SK-N-SH (cell line): ENCODE results near the gene ZSCAN9. TPM values are rescaled to one million over a fixed set of nuclear protein-coding genes. Genes with fewer than 3 reads are reported as not detected.

Source experiments
- CTCF ChIA-PET: fragments of 300-600, 350-600 bp; formaldehyde crosslinking; extraction: SDS; loops from one replicate; lab custom pipeline; 2021; lab: Yijun Ruan, JAX
- POLR2A ChIA-PET: fragments of 350-600 bp; sonication (Branson Sonifier 250); formaldehyde crosslinking; extraction: SDS; loops from one replicate; lab custom pipeline; 2020; ENCODE audit warnings: antibody characterized with exemption, inconsistent platforms; lab: Yijun Ruan, JAX
- DNase-seq: peaks from one replicate; pipeline ENCODE4 v3.0.0; 2012
- H2AFZ ChIP-seq: fragments of 200-600 bp; sonication (generic); 2 replicates; pipeline ENCODE4 v1.8.1; 2016; ENCODE audit warnings: antibody characterized with exemption, mild to moderate bottlenecking, low read depth
- H3F3A ChIP-seq: fragments of 200-600 bp; sonication (generic); replicated peaks from 2 replicates; pipeline ENCODE3; 2016; ENCODE audit warnings: antibody characterized with exemption, mild to moderate bottlenecking; ENCODE audit not compliant: insufficient read depth
- H3K27ac ChIP-seq, 2 experiments: fragments of 200-500 bp in 1 of 2; fragments of 200-600 bp in 1 of 2; sonication (Bioruptor generic) in 1 of 2; sonication (generic), shearing (Covaris generic) in 1 of 2; 2 replicates each; pipeline versions ENCODE4 v1.5.1 to v1.6.1; 2014 to 2016; ENCODE audit warnings: low read depth in 2 of 2, inconsistent platforms in 1 of 2, low read length in 1 of 2, mild to moderate bottlenecking in 1 of 2, mixed read lengths in 1 of 2
- H3K27me3 ChIP-seq: fragments of 200-600 bp; sonication (generic), shearing (Covaris generic); 2 replicates; pipeline ENCODE4 v1.6.1; 2016; ENCODE audit warnings: mixed run types; ENCODE audit not compliant: insufficient read depth
- H3K36me3 ChIP-seq, 2 experiments: fragments of 200-500 bp in 1 of 2; fragments of 200-600 bp in 1 of 2; sonication (Bioruptor generic) in 1 of 2; sonication (generic) in 1 of 2; replicated peaks in 1 of 2; 2 replicates each; pipeline versions ENCODE3 to v1.5.1; 2014 to 2016; ENCODE audit warnings: low read length in 1 of 2, mild to moderate bottlenecking in 1 of 2; ENCODE audit not compliant: insufficient read depth in 2 of 2, control insufficient read depth in 1 of 2
- H3K4me1 ChIP-seq, 2 experiments: fragments of 200-500 bp in 1 of 2; fragments of 200-600 bp in 1 of 2; sonication (Bioruptor generic) in 1 of 2; sonication (generic), shearing (Covaris generic) in 1 of 2; 2 replicates each; pipeline versions ENCODE4 v1.5.1 to v1.6.1; 2014 to 2016; ENCODE audit warnings: low read depth in 1 of 2, low read length in 1 of 2, mixed run types in 1 of 2; ENCODE audit not compliant: insufficient read depth in 2 of 2, control insufficient read depth in 1 of 2
- H3K4me2 ChIP-seq: fragments of 200-600 bp; sonication (generic), shearing (Covaris generic); 2 replicates; pipeline ENCODE4 v1.6.1; 2017; ENCODE audit warnings: mixed run types
- H3K4me3 ChIP-seq, 2 experiments: fragments of 200-500 bp in 1 of 2; fragments of 200-600 bp in 1 of 2; sonication (Bioruptor generic) in 1 of 2; sonication (generic), shearing (Covaris generic) in 1 of 2; 2 replicates each; pipeline versions ENCODE4 v1.5.1 to v1.8.1; 2014 to 2016; ENCODE audit warnings: low read depth in 2 of 2, inconsistent platforms in 1 of 2, low read length in 1 of 2, mild to moderate bottlenecking in 1 of 2, mixed read lengths in 1 of 2, moderate library complexity in 1 of 2
- H3K79me2 ChIP-seq: fragments of 200-600 bp; sonication (generic); 2 replicates; pipeline ENCODE4 v1.8.1; 2017; ENCODE audit warnings: mild to moderate bottlenecking; ENCODE audit not compliant: insufficient read depth
- H3K9ac ChIP-seq: fragments of 200-600 bp; sonication (generic); 2 replicates; pipeline ENCODE4 v1.6.1; 2017; ENCODE audit warnings: mixed run types
- H3K9me2 ChIP-seq: fragments of 200-600 bp; sonication (generic); 2 replicates; pipeline ENCODE4 v1.6.1; 2017; ENCODE audit warnings: mixed run types
- H3K9me3 ChIP-seq: fragments of 200-600 bp; sonication (generic); 2 replicates; pipeline ENCODE4 v1.6.1; 2017; ENCODE audit warnings: mixed run types, mild to moderate bottlenecking, moderate library complexity
- H4K20me1 ChIP-seq: fragments of 200-600 bp; sonication (generic); 2 replicates; pipeline ENCODE4 v1.6.1; 2017; ENCODE audit warnings: mild to moderate bottlenecking, mixed run types; ENCODE audit not compliant: insufficient read depth
- CHD2 ChIP-seq: fragments of 150-350 bp; IDR thresholded peaks from 2 replicates; pipeline ENCODE4 v1.6.1; 2018; ENCODE audit warnings: low read length; ENCODE audit not compliant: partially characterized antibody
- CTCF ChIP-seq: fragments of 200-600 bp; sonication (generic); IDR thresholded peaks from 2 replicates; pipeline ENCODE4 v1.6.1; 2017; ENCODE audit warnings: antibody characterized with exemption, mild to moderate bottlenecking, moderate library complexity
- ELF1 ChIP-seq: IDR thresholded peaks from 2 replicates; pipeline ENCODE4 v1.4.0; 2012
- RAD21 ChIP-seq: IDR thresholded peaks from 2 replicates; pipeline ENCODE4 v1.6.1; 2012; ENCODE audit warnings: mild to moderate bottlenecking, low read length
- REST ChIP-seq: IDR thresholded peaks from 2 replicates; pipeline ENCODE4 v1.6.1; 2012; ENCODE audit warnings: mild to moderate bottlenecking, low read depth, low read length, moderate library complexity
- TCF12 ChIP-seq: IDR thresholded peaks from 2 replicates; pipeline ENCODE4 v1.4.0; 2012
- TEAD4 ChIP-seq: IDR thresholded peaks from 2 replicates; pipeline ENCODE4 v1.4.0; 2012; ENCODE audit warnings: mild to moderate bottlenecking, borderline replicate concordance; ENCODE audit not compliant: insufficient read depth
- USF1 ChIP-seq: IDR thresholded peaks from 2 replicates; pipeline ENCODE4 v1.4.0; 2012; ENCODE audit warnings: low read depth, borderline replicate concordance
- USF2 ChIP-seq: fragments of 150-350 bp; IDR thresholded peaks from 2 replicates; pipeline ENCODE4 v1.6.1; 2017; ENCODE audit warnings: antibody characterized with exemption, low read length, low read depth, borderline replicate concordance
- WGBS: methylation state at CpG from one replicate; pipeline ENCODE4 v1.1.6; 2017; ENCODE audit warnings: low lambda C conversion rate; 5-methylcytosine and 5-hydroxymethylcytosine counted together
- polyA plus RNA-seq, 3 experiments: library from polyadenylated mRNA; depleted of rRNA; stranded (reverse); fragments of >200 nt; gene quantifications; 2 replicates each; pipeline ENCODE4 v1.2.3, GENCODE V29; 2012

ZSCAN9 gene
- polyA plus RNA-seq, 1 of the 3 experiments (the other 2 are of a cell fraction), result 13.7 TPM

GRCh38 chr6:28220257-28221133, 4.6 kb upstream of the ZSCAN9 start:
- peak overlapping the region; percentile 75; the same call in 1 of the 2 replicates for H2AFZ ChIP-seq

GRCh38 chr6:28224131-28225055, 682 bp upstream of the ZSCAN9 start:
- peaks cover 0 to 9% of the 10 kb centered on the region in 2 experiments; a peak in 3 of 4 replicates for H3K4me1 ChIP-seq
- peak overlapping the region; percentile 84 for H3K4me2 ChIP-seq
- no peaks in the 10 kb centered on the region for H3F3A ChIP-seq
- peak; percentile 38 for DNase-seq
- H3K27ac ChIP-seq, result peak overlapping the region; percentile 62 to 84
- peak overlapping the region; percentile 72 for H3K9ac ChIP-seq
- H3K4me3 ChIP-seq, result peak overlapping the region; percentile 78 to 92
- 60% methylated on average over 9 of the region's 9 CpGs for WGBS
- H3K27me3 ChIP-seq, result no peaks in the 10 kb centered on the region
- peaks cover 22 to 24% of the 10 kb centered on the region in 2 experiments for H3K36me3 ChIP-seq
- H2AFZ ChIP-seq, result peak overlapping the region; percentile 97
- no peaks in the 10 kb centered on the region for H3K9me3 ChIP-seq
- H4K20me1 ChIP-seq, result no peaks in the 10 kb centered on the region
- CTCF ChIA-PET, result interaction anchor here (1.0 to 2.2 kb wide), 3 partner anchors 17 to 131 kb away, joined by 3 to 11 read pairs (median 4); no protein-coding TSS in a partner anchor
- no peaks in the 10 kb centered on the region for H3K9me2 ChIP-seq
- peaks cover 41% of the 10 kb centered on the region for H3K79me2 ChIP-seq
- POLR2A ChIA-PET, result interaction anchor here (1.4 kb wide), 1 partner anchor 28 kb away, joined by 4 read pairs; the partner anchor contains the start of gene ZKSCAN4
- no peak for TF ChIP-seq REST
- TF ChIP-seq TCF12, result no peak
- TF ChIP-seq RAD21, result no peak
- TF ChIP-seq ELF1, result no peak
- TF ChIP-seq USF1, result no peak

More at GRCh38 chr6:28220257-28221133, 4.6 kb upstream of the ZSCAN9 start:
- Histone ChIP-seq H4K20me1 (no peaks in the 10 kb centered on the region), H3K36me3 (no peaks in the 10 kb centered on the region), H3K27ac (no peak overlapping the region), H3K4me1 (peaks cover 0 to 11% of the 10 kb centered on the region in 2 experiments; a peak in 2 of 4 replicates), H3K79me2 (peaks cover 9% of the 10 kb centered on the region), H3K9me3 (no peaks in the 10 kb centered on the region), H3K4me2 (no peak overlapping the region), H3K4me3 (no peak overlapping the region), H3K27me3 (no peaks in the 10 kb centered on the region; the same call in 1 of the 2 replicates), H3K9me2 (no peaks in the 10 kb centered on the region), H3F3A (no peaks in the 10 kb centered on the region), H3K9ac (no peak overlapping the region)
- 48% methylated on average over 6 of the region's 6 CpGs for WGBS
- no peak for DNase-seq
- CTCF ChIA-PET, result no interaction called here
- POLR2A ChIA-PET, result no interaction called here
- TF ChIP-seq RAD21, result no peak
- TF ChIP-seq TEAD4, result no peak
- TF ChIP-seq USF2, result no peak
- TF ChIP-seq CHD2, result no peak
- 0 out of 2 replicates have a peak, but pooled peaks have one; percentile 7 for TF ChIP-seq CTCF
